Measurements from ENCODE around the gene SUGCT.

SUGCT gene

DNA sequence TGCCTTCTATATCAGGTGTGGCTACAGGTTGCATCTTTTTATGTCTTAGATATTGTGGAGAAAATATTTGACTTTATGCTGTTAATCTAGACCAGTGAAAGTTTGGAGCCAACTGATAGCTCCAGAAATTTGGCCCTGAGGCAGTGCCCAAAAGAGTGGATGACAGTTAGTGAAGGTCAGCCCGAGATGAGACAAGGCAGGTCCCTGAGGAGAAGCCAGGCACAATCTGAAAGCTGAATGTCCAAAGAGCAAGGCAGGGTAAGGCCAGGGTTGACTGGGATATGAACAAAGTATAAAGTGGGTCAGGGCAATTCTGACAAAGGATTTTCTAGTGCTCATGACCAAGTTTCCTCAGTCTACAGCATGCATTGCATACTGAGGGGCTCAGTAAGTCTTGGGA is 661.9 kb downstream of the SUGCT start:
- no peak for FAIRE-seq
- no peak for DNase-seq (ENCODE audit: insufficient read length, low spot score)

DNA sequence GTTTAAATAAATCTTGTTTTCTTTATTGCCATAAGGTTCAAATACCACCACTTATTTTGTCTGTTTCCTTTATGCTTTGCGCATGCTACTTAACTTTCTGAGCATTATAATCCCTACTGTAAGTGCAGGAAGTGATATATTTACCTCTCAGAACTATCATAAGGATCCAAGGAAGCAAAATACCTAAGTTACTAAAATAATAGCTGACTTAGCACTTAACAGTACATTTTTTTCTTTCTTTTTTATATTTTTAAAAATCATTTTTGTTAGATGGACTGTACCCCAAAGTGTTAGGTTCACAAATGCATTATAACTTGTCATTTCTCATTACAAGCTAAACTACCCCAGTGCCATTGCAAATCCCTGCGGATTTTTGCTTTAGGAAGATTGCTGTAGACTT is 663.8 kb downstream of the SUGCT start:
- no peak for DNase-seq (ENCODE audit: insufficient read length, low spot score)
- no peak for FAIRE-seq

DNA sequence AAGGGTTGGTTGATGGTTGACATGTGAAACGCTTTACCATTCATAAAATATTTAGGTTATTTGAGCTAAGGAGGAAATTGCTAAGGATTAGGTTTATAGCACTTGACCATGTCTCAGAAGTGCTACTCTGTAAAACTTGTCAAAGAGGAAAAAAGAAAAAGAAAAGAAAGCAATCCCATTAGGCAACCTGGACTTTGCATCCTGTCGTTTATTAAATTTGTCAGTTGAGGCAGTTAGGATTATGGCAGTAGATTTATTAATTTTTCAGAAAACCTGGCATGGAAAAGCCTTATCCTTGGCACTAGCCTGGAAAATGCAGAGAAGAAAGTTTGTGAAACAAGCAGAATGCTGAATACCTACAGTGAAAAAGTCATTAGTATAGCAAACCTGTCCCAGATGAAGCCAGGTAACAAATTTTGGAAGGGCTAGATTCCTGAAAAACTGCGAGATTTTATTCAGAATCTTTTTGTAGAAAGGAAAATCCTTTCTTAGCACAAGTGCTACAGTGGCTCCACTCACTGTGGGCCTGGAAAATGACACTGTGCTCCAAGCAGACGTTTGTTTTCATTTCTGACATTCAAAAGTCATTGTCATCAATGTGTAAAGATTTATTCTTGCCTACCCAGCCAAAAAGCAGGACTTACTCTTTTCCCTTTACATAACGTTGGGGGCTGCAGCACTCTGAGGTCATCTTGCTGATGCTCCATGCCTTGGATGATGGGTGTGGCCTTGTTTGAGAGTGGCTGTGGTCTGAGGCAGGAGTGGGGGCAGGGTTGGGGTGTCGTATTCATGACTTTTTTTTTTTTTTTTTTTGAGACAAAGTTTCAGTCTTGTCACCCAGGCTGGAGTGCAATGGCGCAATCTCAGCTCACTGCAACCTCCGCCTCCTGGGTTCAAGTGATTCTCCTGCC is 664.9 kb downstream of the SUGCT start:
- no peak for FAIRE-seq

DNA sequence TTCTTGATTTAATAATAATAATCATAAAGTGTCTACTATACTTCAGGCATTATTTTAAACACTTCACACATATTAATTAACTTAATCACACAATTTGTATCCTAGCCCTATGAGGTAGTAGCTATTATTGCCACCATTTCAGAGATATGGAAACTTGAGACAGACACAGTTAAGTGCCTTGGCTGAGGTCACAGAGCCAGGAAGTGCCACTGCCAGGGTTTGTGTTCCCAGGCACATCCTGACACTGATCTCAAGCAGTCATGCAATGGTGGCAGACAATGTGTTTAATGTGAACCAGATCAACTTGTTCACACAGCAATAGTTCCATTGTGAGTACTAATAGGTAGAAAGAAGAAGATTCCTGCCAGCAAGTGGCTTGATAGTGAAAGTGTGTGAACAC is 666.0 kb downstream of the SUGCT start:
- no peak for FAIRE-seq
- DNase-seq (ENCODE audit: insufficient read length, low spot score): no peak

More for the DNA sequence above, 664.9 kb downstream of the SUGCT start:
- DNase-seq (ENCODE audit: insufficient read length, low spot score): no peak

DNA sequence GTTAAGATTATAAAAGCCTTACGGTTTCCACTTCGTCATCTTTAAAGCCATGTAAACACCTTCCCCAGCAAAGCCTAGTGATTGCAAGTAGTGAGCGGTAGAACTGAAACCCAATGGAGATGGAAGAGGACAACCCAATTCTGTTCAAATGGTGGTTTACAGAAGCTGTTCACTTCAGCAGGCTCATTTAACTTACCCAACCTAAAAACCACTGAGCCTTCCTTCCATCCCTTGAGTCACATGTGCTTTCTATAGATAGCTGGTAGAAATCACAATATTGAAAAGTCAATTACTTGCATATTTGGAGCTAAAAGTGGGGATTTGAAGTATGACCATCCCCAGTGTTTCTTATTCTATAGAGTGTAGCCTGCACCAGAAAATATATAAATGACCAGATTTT is 667.7 kb downstream of the SUGCT start:
- DNase-seq (ENCODE audit: insufficient read length, low spot score) (no peak), FAIRE-seq (no peak)

DNA sequence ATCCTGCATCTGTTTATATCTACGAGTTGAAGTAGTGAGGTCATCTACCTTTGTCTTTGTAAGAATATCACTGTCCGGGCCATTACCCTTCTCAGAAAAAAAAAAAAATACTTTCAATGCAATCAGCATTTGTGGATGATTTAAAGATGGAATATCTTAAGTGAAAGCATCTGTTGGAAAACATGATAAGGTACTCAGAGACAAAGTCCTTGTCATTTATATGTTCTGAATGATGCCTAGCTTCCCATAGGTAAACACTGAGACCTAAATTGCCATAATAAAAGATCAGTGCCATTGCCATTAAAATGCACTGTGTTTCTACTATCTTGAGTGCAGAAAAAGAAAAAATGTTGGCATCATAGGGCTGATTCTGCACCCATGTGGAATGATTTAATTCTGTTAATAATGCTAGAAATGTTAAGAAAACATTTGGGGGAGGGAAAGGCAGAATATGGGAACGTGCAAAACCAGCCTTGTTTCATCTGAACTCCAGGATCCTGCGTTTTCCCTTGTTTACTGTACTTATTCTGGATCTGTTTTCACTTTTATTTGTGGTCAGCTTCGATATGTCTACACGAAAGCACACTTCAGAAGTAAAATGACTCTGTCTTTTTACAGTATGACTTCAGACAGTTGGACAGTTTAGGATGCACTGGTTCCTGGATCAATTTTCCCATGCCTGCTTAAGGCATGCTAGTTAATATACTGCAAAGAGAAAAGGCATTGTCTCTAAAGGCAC is 669.8 kb downstream of the SUGCT start:
- no peak for DNase-seq (ENCODE audit: insufficient read length, low spot score)
- no peak for FAIRE-seq

DNA sequence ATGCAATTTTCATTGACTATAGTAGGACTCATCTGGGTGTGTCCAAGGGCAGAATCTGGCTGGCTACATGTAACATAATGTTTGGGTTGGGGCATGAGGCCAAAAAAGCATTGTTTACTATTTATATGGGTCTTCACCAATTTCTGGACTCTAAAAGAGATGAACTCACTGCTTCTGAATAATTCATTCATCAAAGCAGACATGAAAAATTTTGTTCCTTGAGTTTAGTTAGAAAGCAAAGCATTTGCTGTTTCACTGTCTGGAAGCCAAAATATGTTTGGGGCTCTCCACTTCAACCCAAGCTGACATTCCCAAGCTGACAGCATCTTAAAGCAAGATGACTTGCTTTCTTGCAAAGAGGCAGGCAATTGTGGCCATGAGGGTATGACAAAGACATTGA is 670.6 kb downstream of the SUGCT start:
- FAIRE-seq (no peak), DNase-seq (ENCODE audit: insufficient read length, low spot score) (no peak)

DNA sequence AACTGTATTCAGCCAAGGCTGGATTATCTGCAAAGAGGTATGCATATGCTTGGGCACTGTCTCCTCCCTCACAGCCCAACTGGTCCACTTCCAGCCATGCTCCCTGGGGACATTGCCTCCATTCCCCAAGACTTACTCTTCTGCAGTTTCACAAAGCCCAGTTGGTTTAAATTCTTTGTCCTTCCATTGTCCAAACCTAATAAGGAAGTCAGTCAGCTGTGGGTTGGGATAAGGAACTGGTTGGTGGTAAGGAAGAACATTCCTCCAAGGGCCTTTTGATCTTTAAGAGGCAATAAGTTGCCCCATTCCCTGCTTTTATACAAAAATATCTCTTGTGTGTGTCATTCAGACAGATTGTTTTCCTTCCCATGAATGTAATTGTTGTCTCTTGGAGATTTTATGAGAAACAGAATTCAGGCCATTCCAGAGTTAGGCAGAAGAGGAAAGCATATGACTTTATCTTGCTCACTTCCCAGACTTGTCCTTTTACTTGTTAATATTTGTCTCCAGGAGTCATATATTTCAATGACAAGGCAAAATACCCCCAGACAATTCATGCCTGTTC is 673.7 kb downstream of the SUGCT start:
- DNase-seq (ENCODE audit: insufficient read length, low spot score) (no peak), FAIRE-seq (no peak)

DNA sequence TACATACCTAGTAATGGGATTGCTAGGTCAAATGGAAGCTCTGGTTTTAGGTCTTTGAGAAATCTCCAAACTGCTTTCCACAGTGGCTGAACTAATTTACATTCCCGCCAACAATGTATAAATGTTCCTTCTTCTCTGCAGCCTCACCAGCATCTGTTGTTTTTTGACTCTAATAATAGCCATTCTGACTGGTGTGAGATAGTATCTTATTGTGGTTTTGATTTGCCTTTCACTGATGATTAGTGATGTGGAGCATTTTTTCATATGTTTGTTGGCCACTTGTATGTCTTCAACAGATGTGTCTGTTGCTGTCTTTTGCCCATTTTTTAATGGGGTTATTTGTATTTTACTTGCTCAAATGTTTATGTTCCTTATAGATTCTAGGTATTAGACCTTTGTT is 675.5 kb downstream of the SUGCT start:
- no peak for DNase-seq (ENCODE audit: insufficient read length, low spot score)
- no peak for FAIRE-seq

DNA sequence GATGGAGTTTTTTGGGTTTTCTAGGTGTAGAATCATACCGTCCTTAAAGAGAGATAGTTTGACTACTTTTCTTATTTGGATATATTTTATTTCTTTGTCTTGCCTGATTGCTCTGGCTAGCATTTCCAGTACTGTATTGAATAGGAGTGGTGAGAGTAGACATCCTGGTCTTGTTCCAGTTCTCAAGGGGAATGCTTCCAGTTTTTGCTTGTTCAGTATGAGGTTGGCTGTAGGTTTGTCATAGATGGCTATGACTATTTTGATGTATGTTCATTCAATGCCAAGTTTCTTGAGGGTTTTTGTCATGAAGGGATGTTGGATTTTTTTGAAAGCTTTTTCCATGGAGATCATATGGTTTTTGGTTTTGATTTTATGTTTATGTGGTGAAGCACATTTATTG is 676.9 kb downstream of the SUGCT start:
- FAIRE-seq: no peak

DNA sequence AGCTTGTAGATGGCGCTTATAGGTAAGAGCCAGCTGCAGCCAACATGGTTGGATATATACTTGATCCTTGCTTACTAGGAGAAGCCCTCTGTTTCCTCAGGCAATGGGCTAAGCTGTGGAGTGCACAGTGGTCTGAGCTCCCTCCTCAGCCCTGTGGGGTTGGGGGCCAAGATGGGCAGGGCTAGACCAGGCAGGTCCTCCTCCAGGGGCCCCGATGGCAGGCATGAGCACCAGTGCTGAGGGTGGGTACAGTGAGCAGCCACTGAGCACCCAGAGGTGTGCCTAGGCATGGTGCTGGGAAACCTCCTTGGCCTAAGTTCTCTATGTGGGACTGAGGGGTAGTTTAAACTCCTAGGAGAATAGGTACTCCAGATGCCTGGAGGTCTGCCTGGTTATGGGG is 680.2 kb downstream of the SUGCT start:
- FAIRE-seq: no peak
- DNase-seq (ENCODE audit: insufficient read length, low spot score): no peak

More for the DNA sequence above, 676.9 kb downstream of the SUGCT start:
- DNase-seq (ENCODE audit: insufficient read length, low spot score): no peak

DNA sequence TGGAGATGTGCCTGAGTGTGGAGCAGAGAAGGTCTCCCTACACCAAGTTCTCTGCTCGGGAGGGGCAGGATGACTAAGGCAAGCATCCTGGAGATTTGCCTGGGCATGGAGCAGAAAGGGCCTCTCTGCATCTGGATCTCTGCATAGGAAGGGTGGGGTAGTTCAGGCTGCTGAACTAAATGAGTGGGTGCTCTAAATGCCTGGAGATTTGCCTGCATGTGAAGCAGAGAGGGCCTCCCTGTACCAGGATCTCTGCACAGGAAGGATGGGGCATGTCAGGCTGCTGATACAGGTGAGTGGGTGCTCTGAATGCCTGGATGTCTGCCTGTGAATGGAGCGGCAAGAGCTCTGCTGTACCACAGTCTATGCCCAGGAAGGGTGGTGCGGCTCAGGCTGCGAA is 680.7 kb downstream of the SUGCT start:
- no peak for DNase-seq (ENCODE audit: insufficient read length, low spot score)
- FAIRE-seq: no peak

DNA sequence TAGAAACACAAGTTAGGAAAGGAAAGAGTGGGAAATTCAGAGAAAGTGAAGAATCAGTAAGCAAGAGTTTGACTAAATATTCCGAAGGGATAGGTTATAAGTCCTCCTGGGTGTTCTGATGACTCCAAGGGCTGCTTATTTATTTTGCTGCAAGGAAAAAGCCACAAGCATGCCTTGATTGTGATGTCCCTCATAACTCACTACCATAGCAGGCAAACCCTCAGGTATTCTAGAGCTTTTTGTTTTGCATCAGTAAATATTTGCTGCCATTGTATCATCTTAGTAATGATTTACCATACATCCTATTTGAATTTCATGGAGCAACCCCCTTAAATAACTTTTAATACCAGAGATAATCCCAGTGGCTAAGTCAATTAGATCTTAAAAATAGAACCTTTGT is 688.1 kb downstream of the SUGCT start:
- DNase-seq (ENCODE audit: insufficient read length, low spot score) (no peak), FAIRE-seq (no peak)

DNA sequence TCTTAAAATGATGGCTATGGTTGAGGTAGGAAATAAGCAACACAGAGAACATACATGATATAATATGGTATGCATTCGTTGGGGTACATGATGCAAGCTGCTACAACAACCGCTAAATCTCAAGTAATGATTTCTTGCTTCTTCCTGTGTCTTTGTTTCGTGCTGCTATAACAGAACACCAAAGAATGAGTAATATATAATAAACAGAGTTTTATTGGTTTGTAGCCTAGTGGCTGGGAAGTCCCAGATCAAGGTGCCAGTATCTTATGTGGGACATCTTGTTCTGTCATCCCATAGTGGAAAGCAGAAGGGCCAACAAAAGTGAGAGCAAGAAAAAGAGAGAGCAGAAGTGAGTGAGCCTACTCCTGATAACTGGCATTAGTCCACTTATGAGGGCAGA is 689.7 kb downstream of the SUGCT start:
- FAIRE-seq (no peak), DNase-seq (ENCODE audit: insufficient read length, low spot score) (no peak)

DNA sequence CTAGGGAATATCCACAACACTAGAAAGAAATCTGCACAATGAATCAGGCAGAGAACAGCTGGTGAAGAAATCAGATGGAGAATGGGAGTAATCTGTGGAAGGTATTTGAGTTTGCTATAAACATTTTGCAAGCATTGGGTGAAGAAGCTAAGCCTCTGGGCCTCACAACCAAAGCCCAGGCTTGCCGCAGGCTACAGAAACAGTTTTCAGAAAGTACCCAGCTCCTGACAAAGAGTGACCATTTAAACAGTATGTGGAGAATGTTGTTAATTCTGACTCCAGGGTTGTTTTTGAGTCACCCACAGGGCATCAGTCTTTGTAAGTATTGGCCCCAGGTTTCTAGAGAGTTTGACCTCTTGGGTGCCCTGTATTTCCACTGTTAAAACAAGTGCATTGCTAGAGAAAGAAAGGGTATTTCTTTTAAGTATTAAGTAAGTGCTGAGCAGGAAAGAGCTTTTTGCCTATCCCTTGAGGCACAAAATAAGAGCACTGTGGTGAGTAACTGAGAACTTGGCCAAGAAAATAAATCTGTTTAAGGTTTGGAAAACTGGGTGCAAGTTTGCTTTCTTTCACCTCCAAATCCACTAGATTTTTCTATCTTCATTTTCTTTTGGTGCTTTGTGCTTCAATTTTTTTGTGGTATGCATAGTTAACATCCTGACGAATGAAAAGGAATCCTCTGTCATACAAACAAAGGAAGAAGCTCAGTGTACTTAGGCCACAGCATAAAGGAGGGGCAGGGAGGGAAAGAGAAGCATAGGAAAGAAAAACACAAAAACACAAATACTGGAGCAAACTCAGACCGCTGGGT is 691.8 kb downstream of the SUGCT start:
- no peak for DNase-seq (ENCODE audit: insufficient read length, low spot score)
- FAIRE-seq: no peak

DNA sequence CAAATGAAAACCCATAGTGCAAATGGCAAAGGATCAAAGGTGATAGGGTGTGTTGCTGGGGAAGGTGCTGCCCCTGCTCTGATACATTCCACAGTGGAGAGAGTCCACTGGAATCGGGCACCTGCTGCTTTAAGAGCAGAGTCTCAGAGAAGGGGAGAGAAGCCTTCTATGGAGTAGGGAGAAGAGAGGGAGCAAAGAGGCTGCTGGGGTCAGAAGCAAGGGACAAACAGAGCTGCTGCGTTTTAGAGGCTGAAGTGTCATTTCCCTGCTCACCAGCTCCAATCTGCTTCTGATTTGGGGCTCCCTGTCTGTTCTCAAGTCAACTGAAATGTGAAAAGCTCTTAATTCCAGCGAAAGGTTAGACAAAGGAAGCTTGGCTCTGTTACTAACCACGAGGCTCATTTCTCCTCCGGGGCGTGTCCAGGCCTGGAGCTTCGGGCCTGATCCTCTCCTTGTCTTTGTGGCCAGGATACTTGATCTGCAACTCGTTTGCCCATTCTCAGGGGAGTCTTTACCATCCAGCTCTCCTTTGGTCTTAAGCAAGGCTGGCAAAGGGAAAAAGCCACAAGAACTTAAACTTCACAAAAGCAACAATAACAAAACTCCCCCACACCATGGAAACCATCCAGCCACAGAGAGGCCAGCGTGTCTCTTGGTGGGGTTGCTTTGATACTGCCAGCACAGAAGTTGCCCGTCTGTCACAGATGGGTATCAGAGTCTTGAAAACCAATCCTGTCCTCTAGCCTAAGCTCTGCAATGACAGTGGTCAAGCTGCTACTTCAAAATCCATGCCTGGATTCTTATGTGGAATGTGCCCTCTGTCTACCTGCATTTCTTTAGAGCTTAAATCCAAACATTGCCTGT is 692.6 kb downstream of the SUGCT start:
- no peak for DNase-seq (ENCODE audit: insufficient read length, low spot score)

DNA sequence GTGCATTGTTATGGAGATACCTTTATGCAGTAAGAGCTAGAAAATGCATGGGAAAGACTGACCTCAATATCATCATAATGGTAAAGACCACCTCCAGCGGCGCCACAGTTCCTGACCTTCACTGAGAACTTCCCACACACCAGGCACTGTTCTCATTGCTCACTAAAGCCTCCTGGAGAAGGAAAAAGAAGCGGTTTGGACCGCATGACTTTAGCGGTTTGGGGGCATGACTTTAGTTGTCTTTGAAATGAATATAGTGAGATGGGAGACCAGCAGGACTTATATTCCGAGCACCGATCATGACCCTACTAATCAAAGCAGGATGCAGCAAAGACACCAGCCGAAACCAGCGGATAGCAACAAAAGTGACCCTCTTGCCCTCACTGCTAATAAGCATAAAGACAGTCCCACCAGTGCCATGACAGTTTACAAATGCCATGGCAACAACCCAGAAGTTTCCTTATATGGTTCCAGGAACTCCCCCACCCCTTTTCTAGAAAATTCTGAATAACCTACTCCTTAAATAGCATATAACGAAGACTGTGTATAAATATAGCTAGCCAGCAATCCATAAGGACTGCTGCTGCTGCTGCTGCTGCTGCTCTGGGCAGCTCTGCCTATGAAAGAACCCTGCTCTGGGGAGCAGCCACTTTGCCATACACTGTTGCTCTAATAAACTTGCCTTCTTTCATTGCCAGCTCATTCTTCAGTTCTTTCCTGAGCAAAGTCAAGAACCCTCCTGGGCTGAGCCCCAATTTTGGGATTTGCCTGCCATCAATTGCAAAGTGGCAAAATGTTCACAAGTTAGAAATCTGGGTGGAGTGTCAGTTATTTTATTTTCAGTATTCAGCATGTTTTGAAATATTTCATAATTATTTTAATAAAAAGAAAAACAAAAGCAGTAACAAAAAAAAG is 694.1 kb downstream of the SUGCT start:
- DNase-seq (ENCODE audit: insufficient read length, low spot score) (no peak), FAIRE-seq (no peak)

More for the DNA sequence above, 692.6 kb downstream of the SUGCT start:
- no peak for FAIRE-seq

DNA sequence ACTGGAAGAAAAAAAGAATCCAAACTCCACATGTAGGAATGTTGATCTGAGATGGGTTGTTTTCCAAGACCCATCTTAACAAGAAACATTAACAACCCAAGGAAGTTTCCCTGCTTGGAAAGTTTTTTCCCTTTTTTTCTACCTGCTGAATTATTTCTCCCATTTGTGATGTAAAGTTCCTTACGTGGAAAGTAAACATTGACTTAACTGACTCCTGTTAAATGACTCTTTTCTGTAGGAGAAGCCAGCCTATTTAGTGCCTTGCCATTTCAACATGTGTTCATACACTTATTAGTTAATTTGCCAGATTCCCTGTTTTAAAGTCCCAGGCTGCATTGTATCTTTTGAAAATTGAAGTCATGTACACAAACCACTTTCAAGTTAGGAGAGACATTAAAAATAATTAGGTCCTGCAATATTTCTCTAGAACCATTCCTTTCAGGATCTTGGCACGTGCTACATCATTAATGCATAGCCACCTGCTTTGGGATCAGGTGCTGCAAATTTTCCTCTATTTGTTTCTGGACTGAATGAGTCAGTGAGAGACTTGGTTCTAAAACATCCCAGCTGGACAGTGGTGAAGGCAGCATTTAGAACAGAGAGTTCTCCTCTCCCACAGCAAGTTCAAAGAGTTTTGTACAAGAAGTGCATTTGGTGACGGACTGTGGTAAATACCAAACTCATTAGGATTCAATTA is 698.5 kb downstream of the SUGCT start:
- no peak for FAIRE-seq
- no peak for DNase-seq (ENCODE audit: insufficient read length, low spot score)

Data from GM19239 (cell line).